Nephron progenitor cell (in vitro differentiated cells): ENCODE results near the gene B3GNT3.

Source experiments
- DNase-seq: peaks from one replicate; pipeline ENCODE4 v3.0.0; 2021
- H3K27ac Mint-ChIP-seq: 2 replicates; pipeline ENCODE4 v1.8.0; 2021; ENCODE audit warnings: mild to moderate bottlenecking, moderate library complexity, mixed read lengths
- H3K27me3 Mint-ChIP-seq: 2 replicates; pipeline ENCODE4 v1.8.0; 2021; ENCODE audit warnings: mild to moderate bottlenecking, low read depth, mixed read lengths; ENCODE audit not compliant: poor library complexity
- H3K36me3 Mint-ChIP-seq: 2 replicates; pipeline ENCODE4 v1.8.0; 2021; ENCODE audit warnings: low read depth, mixed read lengths
- H3K4me1 Mint-ChIP-seq: 2 replicates; pipeline ENCODE4 v1.8.0; 2021; ENCODE audit warnings: mixed read lengths
- H3K4me3 Mint-ChIP-seq: 2 replicates; pipeline ENCODE4 v1.8.0; 2021; ENCODE audit warnings: mild to moderate bottlenecking, moderate library complexity, mixed read lengths
- H3K9me3 Mint-ChIP-seq: 2 replicates; pipeline ENCODE4 v1.8.0; 2021; ENCODE audit warnings: mild to moderate bottlenecking, moderate library complexity, mixed read lengths
- TF ChIP-seq, protein P1 (sequence below): fragments of 200-600 bp; sonication (generic); IDR thresholded peaks from 2 replicates; pipeline ENCODE4 v1.5.0; 2021; ENCODE audit warnings: antibody characterized with exemption

B3GNT3 gene

DNA sequence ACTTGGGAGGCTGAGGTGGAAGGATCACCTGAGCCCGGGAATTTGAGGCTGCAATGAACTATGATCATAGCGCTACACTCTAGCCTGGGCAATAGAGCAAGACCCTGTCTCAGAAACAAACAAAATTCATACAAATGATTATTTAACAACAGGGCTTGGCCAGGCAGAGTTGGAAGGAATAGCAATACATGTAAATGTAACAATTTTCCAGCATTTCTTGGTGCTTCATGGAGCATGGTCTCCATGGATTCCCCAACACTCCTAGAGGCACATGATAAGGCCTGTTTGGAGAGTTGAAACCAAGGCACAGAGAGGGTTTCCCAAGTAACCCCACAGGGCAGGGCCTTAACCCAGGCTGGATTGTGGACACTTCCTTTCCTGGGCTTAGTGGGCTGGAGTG lies 16.2 kb downstream of the B3GNT3 start:
- Mint-ChIP-seq H3K36me3 (no peaks in the 10 kb centered on the region), H3K9me3 (no peaks in the 10 kb centered on the region), H3K4me1 (no peaks in the 10 kb centered on the region), H3K4me3 (no peak overlapping the region), H3K27ac (no peak overlapping the region), H3K27me3 (peaks cover 47% of the 10 kb centered on the region)
- no peak for DNase-seq
- TF ChIP-seq, protein P1, sequence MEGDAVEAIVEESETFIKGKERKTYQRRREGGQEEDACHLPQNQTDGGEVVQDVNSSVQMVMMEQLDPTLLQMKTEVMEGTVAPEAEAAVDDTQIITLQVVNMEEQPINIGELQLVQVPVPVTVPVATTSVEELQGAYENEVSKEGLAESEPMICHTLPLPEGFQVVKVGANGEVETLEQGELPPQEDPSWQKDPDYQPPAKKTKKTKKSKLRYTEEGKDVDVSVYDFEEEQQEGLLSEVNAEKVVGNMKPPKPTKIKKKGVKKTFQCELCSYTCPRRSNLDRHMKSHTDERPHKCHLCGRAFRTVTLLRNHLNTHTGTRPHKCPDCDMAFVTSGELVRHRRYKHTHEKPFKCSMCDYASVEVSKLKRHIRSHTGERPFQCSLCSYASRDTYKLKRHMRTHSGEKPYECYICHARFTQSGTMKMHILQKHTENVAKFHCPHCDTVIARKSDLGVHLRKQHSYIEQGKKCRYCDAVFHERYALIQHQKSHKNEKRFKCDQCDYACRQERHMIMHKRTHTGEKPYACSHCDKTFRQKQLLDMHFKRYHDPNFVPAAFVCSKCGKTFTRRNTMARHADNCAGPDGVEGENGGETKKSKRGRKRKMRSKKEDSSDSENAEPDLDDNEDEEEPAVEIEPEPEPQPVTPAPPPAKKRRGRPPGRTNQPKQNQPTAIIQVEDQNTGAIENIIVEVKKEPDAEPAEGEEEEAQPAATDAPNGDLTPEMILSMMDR: no peak

- no peak for DNase-seq
- H3K27me3 Mint-ChIP-seq: peaks cover 45% of the 10 kb centered on the region
- TF ChIP-seq, protein P1: no peak
- no peaks in the 10 kb centered on the region for H3K36me3 Mint-ChIP-seq
- H3K27ac Mint-ChIP-seq: no peak overlapping the region
- H3K9me3 Mint-ChIP-seq: no peaks in the 10 kb centered on the region
- no peaks in the 10 kb centered on the region for H3K4me1 Mint-ChIP-seq
- no peak overlapping the region for H3K4me3 Mint-ChIP-seq
These were observed 16.7 kb downstream of the B3GNT3 start for GRCh38 chr19:17811681-17812080.

DNA sequence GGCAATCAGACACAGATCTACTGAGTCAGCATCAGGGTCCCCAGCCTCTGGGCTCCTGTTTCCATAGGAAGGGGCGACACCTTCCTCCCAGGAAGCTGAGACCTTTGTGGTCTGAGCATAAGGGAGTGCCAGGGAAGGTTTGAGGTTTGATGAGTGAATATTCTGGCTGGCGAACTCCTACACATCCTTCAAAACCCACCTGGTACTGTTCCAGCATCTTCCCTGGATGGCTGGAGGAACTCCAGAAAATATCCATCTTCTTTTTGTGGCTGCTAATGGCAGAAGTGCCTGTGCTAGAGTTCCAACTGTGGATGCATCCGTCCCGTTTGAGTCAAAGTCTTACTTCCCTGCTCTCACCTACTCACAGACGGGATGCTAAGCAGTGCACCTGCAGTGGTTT lies 17.2 kb downstream of the B3GNT3 start:
- no peak overlapping the region for H3K27ac Mint-ChIP-seq
- no peak for DNase-seq
- H3K27me3 Mint-ChIP-seq: peaks cover 45% of the 10 kb centered on the region
- no peak overlapping the region for H3K4me3 Mint-ChIP-seq
- TF ChIP-seq, protein P1: no peak
- no peaks in the 10 kb centered on the region for H3K4me1 Mint-ChIP-seq
- H3K36me3 Mint-ChIP-seq: no peaks in the 10 kb centered on the region
- no peaks in the 10 kb centered on the region for H3K9me3 Mint-ChIP-seq

DNA sequence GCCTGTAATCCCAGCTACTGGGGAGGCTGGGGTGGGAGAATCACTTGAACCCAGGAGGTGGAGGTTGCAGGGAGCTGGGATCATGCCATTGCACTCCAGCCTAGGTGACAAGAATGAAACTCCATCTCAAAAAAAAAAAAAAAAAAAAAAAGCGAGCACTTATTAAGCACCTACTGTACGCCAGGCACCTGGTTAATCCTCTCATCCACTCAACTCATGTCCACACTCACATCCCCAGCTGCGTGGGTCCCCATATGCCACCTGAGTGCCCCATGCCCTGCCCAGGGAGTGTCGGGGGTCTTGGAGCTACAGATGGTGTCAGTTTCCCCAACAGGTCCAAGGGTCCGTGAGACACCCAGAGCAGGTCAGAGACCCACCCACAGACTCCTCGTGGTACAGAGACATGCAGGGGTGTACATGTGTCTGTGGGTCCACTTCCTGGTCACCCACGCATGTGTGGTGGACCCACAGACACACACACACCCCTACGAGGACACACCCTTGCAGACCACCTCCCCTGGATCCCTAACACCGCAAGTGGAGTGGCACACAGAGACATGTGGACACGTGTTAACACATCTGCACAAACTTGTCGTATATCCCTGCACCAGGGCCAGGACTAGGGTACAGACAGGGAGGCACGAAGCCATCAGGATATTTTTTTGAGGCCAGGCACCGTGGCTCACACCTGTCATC lies 22.9 kb downstream of the B3GNT3 start:
- Mint-ChIP-seq H3K4me3 (no peak overlapping the region), H3K4me1 (no peaks in the 10 kb centered on the region), H3K27me3 (peaks cover 26% of the 10 kb centered on the region), H3K9me3 (no peaks in the 10 kb centered on the region), H3K27ac (no peak overlapping the region), H3K36me3 (no peaks in the 10 kb centered on the region)
- no peak for DNase-seq
- TF ChIP-seq, protein P1: no peak

GRCh38 chr19:17821190-17821589 lies 26.3 kb downstream of the B3GNT3 start, which contains the start of gene INSL3:
INSL3 (minus strand) TSS chr19:17821519; CDS start chr19:17821506, 13 bp downstream.
- TF ChIP-seq, protein P1: no peak
- H3K36me3 Mint-ChIP-seq: no peaks in the 10 kb centered on the region
- H3K4me1 Mint-ChIP-seq: peaks cover 11% of the 10 kb centered on the region
- H3K4me3 Mint-ChIP-seq: no peak within 1 kb of the TSS
- no peak within 1 kb of the TSS for H3K27ac Mint-ChIP-seq
- no peaks in the 10 kb centered on the region for H3K9me3 Mint-ChIP-seq
- no peak for DNase-seq
- peaks cover 17% of the 10 kb centered on the region for H3K27me3 Mint-ChIP-seq

DNA sequence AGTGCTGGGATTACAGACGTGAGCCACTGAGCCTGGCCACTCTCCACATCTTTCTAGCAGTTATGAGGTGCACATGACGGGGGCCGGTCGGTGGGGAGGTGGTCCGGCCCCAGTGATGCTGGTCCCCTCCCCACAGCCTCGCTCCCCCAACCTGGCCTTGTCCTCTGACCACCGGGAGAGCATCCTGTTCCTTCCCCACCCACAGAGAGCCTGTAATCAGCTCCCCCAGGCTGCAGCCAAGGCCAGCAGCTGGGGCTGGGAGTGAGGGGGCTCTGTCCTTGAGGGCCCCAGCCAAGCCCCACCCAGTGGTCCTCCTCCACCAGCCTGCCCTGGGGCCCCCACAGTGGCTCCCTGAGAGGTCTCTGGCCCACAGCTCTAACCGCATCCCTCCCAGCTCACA lies 29.4 kb downstream of the B3GNT3 start:
- Mint-ChIP-seq H3K9me3 (no peaks in the 10 kb centered on the region), H3K4me1 (peaks cover 18% of the 10 kb centered on the region), H3K27me3 (peaks cover 17% of the 10 kb centered on the region), H3K36me3 (no peaks in the 10 kb centered on the region), H3K4me3 (no peak overlapping the region), H3K27ac (no peak overlapping the region)
- TF ChIP-seq, protein P1: no peak
- DNase-seq: no peak
